Mesodermal cell (in vitro differentiated cells): ENCODE results near the gene SIGLEC11.
"Not testable (repeated sequence)": the region's sequence is repeated elsewhere in the genome, so short reads cannot be mapped to it uniquely, and the experiment has no call there.

Source experiments
- H3K27ac ChIP-seq: 2 replicates; pipeline ENCODE4 v1.7.0; 2013; ENCODE audit warnings: mild to moderate bottlenecking, low read depth, low read length, moderate library complexity; ENCODE audit not compliant: severe bottlenecking
- H3K36me3 ChIP-seq: 2 replicates; pipeline ENCODE4 v1.7.1; 2013; ENCODE audit warnings: mild to moderate bottlenecking, low read length, moderate library complexity; ENCODE audit not compliant: control insufficient read depth, insufficient read depth
- H3K4me1 ChIP-seq: one replicate; pipeline ENCODE4 v1.7.1; 2013; ENCODE audit warnings: mild to moderate bottlenecking, low read length; ENCODE audit not compliant: insufficient read depth, control insufficient read depth, poor library complexity, severe bottlenecking
- H3K4me3 ChIP-seq: 2 replicates; pipeline ENCODE4 v1.7.0; 2013; ENCODE audit warnings: low read length, control low read depth, mild to moderate bottlenecking; ENCODE audit not compliant: insufficient read depth, poor library complexity, severe bottlenecking; ENCODE audit errors: extremely low read depth
- H3K9me3 ChIP-seq: 2 replicates; pipeline ENCODE4 v1.7.1; 2013; ENCODE audit warnings: mild to moderate bottlenecking, low read length, moderate library complexity; ENCODE audit not compliant: control insufficient read depth
- WGBS, 2 experiments: methylation state at CpG; one replicate each; pipeline ENCODE4 v1.1.5; 2013; ENCODE audit warnings: missing lambda C conversion rate in 2 of 2; ENCODE audit not compliant: insufficient coverage in 2 of 2; 5-methylcytosine and 5-hydroxymethylcytosine counted together

SIGLEC11 gene

DNA sequence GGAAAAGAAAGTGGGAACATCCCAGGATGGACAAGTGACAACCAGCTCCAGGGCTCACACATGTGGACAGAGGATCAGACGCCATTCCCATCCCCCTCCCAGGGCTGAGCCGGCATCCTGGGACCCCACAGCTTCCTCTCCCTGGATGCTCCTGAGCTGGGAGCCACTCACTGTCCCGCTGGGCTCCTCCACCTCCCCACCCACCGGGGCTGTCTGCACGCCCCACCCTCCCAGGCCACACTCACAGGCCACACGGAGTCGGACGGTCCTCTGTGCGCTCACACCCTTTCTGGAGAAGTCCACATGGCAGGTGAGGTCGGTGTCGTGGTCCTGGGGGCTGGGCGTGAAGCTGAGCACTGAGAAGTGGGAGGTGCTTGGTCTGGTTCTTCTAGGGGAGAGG lies 1.1 kb downstream of the SIGLEC11 start:
- not testable (repeated sequence) for H3K27ac ChIP-seq, H3K4me1 ChIP-seq, H3K36me3 ChIP-seq, H3K4me3 ChIP-seq, H3K9me3 ChIP-seq
- no CpG with 5 or more reads among the region's 12 CpGs for WGBS, 2 experiments

DNA sequence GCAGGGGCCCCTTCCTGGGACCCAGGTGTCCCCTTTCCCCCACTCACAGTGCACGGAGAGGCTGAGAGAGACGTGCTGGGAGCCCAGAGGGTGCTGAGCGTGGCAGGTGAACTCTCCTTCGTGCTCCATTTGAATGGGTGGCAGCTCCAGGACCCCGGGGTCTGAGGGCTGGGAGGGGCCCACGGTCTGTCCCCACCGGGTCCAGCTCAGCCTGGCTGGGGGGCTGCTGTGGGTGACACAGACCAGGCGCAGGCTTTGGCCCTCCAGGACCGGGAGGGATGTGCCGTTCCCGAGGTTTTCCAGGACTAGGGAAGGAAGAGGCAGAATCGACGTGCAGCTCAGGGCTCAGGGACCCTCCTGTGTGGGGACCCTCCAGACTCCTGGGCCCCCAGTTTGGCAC lies 2.4 kb downstream of the SIGLEC11 start:
- not testable (repeated sequence) for H3K36me3 ChIP-seq, H3K4me3 ChIP-seq, H3K27ac ChIP-seq, H3K4me1 ChIP-seq, H3K9me3 ChIP-seq
- WGBS, 2 experiments = 79 to 89% methylated on average over 10 to 13 of the region's 13 CpGs

DNA sequence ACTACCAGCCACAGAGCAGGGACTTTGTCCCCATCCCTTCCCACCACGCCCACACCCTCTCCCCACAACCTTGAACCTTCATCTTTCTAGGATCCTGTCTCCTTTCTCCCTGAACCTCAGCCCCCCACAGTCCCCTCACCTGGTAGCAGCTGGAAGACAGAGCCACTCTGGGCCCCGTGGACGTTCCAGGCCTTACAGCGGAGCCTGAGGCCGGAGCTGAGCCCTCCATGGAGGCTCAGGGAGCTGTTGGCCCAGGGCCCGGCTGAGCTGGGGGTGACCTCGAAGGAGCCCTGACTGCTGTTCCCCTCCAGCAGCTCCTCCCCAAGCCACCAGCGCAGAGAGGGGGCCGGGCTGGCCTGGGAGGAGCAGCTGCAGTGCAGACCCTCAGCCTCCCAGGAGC lies 2.8 kb downstream of the SIGLEC11 start:
- not testable (repeated sequence) for H3K4me3 ChIP-seq, H3K9me3 ChIP-seq, H3K27ac ChIP-seq, H3K36me3 ChIP-seq, H3K4me1 ChIP-seq
- WGBS, 2 experiments = 78 to 83% methylated on average over 4 to 6 of the region's 9 CpGs

DNA sequence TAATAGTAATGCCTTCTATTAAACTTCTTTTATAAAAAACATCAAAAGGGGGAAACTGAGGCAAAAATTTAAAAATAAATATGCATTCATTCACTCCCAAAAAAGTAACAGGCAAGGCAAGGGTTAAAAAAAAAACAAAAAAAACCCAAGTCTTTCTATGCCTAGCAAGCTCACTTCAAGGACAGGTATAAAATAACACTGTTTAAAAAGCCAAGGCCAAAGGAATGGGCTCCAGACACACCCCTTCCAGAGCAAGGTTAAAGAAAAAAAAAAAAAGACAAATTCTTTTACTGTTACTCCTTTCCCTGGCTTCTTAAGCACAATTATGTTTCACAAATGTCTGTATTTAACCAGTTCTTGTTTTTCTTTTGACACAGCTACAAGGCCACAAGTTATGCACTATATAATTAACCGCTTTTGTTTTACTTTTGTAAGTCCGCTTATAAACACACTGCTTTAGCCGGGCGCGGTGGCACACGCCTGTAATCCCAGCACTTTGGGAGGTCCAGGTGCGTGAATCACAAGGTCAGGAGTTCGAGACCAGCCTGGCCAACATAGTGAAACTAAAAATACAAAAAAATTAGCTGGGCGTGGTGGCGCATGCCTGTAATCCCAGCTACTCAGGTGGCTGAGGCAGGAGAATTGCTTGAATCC lies 3.6 kb downstream of the SIGLEC11 start:
- Histone ChIP-seq H3K27ac (no peak overlapping the region), H3K4me3 (no peak overlapping the region), H3K9me3 (peaks cover 4% of the 10 kb centered on the region), H3K36me3 (no peaks in the 10 kb centered on the region), H3K4me1 (no peaks in the 10 kb centered on the region)
- WGBS, 2 experiments = 83 to 85% methylated on average over 10 of the region's 10 CpGs

- Histone ChIP-seq H3K36me3 (no peaks in the 10 kb centered on the region), H3K9me3 (peaks cover under 1% of the 10 kb centered on the region), H3K27ac (no peak overlapping the region), H3K4me3 (no peak overlapping the region), H3K4me1 (no peaks in the 10 kb centered on the region)
- WGBS, 2 experiments = 90 to 94% methylated on average over 9 of the region's 9 CpGs
Observed at GRCh38 chr19:49956115-49956495, 4.9 kb downstream of the SIGLEC11 start.

- WGBS, 2 experiments = 93 to 94% methylated on average over 9 to 11 of the region's 11 CpGs
- Histone ChIP-seq H3K27ac (no peak overlapping the region), H3K36me3 (no peaks in the 10 kb centered on the region), H3K4me1 (no peaks in the 10 kb centered on the region), H3K4me3 (no peak overlapping the region), H3K9me3 (no peaks in the 10 kb centered on the region)
Observed at GRCh38 chr19:49954933-49955332, 6.0 kb downstream of the SIGLEC11 start.

DNA sequence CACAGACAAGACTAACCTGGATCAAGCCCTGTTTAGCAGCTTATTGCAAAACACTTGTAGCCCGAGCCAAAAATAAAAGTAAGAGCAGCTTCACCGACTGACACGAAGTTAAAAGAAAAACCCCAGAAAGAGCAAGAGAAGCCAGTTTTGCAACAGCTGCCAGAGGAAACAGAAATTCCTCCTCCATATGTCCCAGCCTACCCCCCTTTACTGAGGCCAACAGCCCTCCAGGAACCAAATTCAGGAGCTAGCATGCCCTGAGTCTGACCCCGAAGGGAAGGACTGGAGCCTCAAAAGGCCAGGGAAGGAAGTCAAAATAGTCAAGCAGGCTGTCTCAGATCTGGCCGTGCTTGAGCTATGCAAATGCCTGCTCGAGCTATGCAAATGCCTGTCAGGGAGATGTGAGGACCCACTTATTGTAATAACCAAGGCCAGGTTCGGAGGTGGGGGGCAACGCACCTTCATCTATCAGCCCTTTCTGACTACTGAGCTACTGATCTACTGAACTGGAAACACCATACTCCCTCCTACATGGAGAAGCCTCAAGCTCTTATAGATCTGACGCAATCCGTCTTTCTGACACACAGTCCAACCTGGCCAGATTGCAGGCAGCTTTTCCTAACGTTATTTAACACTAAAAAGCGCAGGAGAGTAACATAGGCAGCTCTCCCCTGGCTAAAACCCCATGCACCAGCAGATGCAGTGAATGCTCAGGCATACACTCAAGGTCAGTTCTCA lies 6.7 kb downstream of the SIGLEC11 start:
- WGBS, 2 experiments = 65 to 67% methylated on average over 12 of the region's 12 CpGs
- no peaks in the 10 kb centered on the region for H3K9me3 ChIP-seq
- H3K27ac ChIP-seq = no peak overlapping the region
- no peak overlapping the region for H3K4me3 ChIP-seq
- no peaks in the 10 kb centered on the region for H3K36me3 ChIP-seq
- H3K4me1 ChIP-seq = no peaks in the 10 kb centered on the region

- no peaks in the 10 kb centered on the region for H3K4me1 ChIP-seq
- H3K4me3 ChIP-seq = no peak overlapping the region
- no peak overlapping the region for H3K27ac ChIP-seq
- H3K9me3 ChIP-seq = no peaks in the 10 kb centered on the region
- no peaks in the 10 kb centered on the region for H3K36me3 ChIP-seq
- WGBS, 2 experiments = 87 to 95% methylated on average over 4 to 6 of the region's 7 CpGs
Observed at GRCh38 chr19:49953416-49953815, 7.6 kb downstream of the SIGLEC11 start.

GRCh38 chr19:49952906-49953305 lies 8.1 kb downstream of the SIGLEC11 start:
- 92 to 97% methylated on average over 13 of the region's 13 CpGs for WGBS, 2 experiments
- no peaks in the 10 kb centered on the region for H3K36me3 ChIP-seq
- no peaks in the 10 kb centered on the region for H3K4me1 ChIP-seq
- H3K9me3 ChIP-seq = no peaks in the 10 kb centered on the region
- H3K4me3 ChIP-seq = no peak overlapping the region
- H3K27ac ChIP-seq = no peak overlapping the region

DNA sequence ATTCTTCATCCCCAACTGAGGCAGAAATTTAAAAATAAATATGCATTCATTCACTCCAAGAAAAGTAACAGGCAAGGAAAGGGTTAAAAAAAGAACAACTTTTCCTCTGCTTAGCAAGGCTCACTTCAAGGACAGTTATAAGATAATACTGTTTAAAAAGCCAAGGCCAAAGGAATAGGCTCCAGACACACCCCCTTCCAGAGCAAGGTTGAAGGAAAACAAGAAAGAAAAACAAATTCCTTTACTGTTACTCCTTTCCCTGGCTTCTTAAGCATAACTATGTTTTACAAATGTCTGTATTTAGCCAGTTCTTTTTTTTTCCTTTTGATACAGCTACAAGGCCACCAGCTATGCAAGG lies 8.5 kb downstream of the SIGLEC11 start:
- Histone ChIP-seq H3K4me3 (no peak overlapping the region), H3K4me1 (no peaks in the 10 kb centered on the region), H3K36me3 (no peaks in the 10 kb centered on the region), H3K9me3 (no peaks in the 10 kb centered on the region), H3K27ac (no peak overlapping the region)

DNA sequence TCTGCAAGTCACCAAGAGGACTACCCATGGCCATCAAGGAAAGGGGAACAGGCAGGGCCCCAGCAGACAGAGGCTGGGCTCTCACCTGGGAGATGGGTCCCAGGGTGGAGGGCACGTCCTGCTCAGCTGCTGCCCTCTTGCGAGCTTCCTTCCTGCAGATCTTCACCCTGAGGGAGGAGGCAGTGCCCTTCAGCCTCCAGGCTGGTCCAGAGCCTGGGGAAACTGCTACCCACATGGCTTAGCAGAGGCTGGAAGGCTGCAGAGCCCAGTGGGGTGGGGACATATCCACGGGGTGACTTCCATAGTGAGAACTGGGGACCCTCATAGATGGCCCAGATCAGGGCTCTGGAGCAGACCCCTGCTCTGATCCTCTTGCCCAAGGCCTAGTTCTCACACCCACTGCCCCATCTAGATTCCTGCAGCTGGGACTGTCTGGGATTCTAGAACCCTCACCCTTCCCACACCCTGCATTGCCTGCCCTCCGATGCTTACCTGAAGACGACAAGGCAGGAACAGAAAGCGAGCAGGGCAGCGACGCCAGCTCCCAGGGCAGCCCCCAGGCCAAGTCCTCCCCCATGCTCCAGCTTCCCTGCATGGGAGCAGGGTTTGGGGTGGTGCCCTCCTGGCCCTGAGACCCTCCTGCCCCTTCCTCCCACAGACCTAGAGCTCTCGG lies 9.0 kb downstream of the SIGLEC11 start:
- H3K27ac ChIP-seq = no peak overlapping the region
- 95 to 97% methylated on average over 4 to 8 of the region's 9 CpGs for WGBS, 2 experiments
- no peaks in the 10 kb centered on the region for H3K9me3 ChIP-seq
- H3K4me1 ChIP-seq = no peaks in the 10 kb centered on the region
- H3K4me3 ChIP-seq = no peak overlapping the region
- no peaks in the 10 kb centered on the region for H3K36me3 ChIP-seq
